ENCODE results near the gene COX6A1. TPM values are rescaled to one million over a fixed set of nuclear protein-coding genes. Genes with fewer than 3 reads are reported as not detected.
"Not testable (repeated sequence)": the region's sequence is repeated elsewhere in the genome, so short reads cannot be mapped to it uniquely, and the experiment has no call there.

The COX6A1 gene
- total and polyA plus RNA-seq, 7 donors, result 34.4 to 211 (median 52.6) TPM

- Histone ChIP-seq H3K4me3 (peak within 1 kb of the TSS; percentile 95), H3K9me3 (no peaks in the 10 kb centered on the region), H3K36me3 (ENCODE audit: insufficient read depth in 1 of 2, low read depth in 1 of 2) (peaks cover 2 to 67% of the 10 kb centered on the region in 2 donors), H3K27me3 (ENCODE audit: insufficient read depth in 3 of 3, low read length in 2 of 3) (no peaks in the 10 kb centered on the region), H3K4me1 (peaks cover 21% of the 10 kb centered on the region), H3K27ac (peak within 1 kb of the TSS; percentile 89)
- ATAC-seq (peak; percentile 97 to 99 (median 99)), DNase-seq (peak; percentile 83 to 93)
- intact Hi-C loops (cut with DNase I), result loop anchor here in 1 of 2 donors (10.0 kb wide), 1 partner anchor 239 kb away; the partner anchor contains the start of gene MLEC
- WGBS, 3 donors, result 0 to 1% (median 0%) methylated on average over 73 of the region's 73 CpGs
- TF ChIP-seq, protein P1, sequence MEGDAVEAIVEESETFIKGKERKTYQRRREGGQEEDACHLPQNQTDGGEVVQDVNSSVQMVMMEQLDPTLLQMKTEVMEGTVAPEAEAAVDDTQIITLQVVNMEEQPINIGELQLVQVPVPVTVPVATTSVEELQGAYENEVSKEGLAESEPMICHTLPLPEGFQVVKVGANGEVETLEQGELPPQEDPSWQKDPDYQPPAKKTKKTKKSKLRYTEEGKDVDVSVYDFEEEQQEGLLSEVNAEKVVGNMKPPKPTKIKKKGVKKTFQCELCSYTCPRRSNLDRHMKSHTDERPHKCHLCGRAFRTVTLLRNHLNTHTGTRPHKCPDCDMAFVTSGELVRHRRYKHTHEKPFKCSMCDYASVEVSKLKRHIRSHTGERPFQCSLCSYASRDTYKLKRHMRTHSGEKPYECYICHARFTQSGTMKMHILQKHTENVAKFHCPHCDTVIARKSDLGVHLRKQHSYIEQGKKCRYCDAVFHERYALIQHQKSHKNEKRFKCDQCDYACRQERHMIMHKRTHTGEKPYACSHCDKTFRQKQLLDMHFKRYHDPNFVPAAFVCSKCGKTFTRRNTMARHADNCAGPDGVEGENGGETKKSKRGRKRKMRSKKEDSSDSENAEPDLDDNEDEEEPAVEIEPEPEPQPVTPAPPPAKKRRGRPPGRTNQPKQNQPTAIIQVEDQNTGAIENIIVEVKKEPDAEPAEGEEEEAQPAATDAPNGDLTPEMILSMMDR (IDR thresholded peaks at IDR 0.05), result no peak
Measured at GRCh38 chr12:120445911-120446843, 8.3 kb downstream of the COX6A1 start, which contains the start of the genes GATC and TRIAP1. Gene GATC (plus strand): TSS chr12:120446444. CDS start chr12:120446481, 37 bp downstream. Gene TRIAP1 (minus strand): TSS chr12:120446384. CDS start chr12:120446372, 12 bp downstream.

DNA sequence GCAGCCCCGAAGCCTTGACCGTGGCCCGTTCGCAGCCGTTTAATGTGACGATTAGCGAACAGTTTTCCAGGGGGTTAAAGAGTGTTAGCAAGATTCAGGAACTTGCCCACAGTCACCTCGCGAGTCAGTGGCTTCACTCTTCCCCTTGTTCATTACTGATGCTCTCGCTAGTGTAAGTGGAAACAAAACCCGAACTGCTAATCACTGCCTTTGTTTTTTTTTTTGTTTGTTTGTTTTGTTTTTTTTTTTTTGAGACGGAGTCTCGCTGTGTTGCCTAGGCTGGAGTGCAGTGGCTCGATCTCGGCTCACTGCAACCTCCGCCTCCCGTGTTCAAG lies 8.9 kb downstream of the COX6A1 start:
- intact Hi-C loops (cut with DNase I), result loop anchor here in 1 of 2 donors (10.0 kb wide), 1 partner anchor 238 kb away; the partner anchor contains the start of gene MLEC
- H3K27me3 ChIP-seq (ENCODE audit: insufficient read depth in 3 of 3, low read length in 2 of 3); H3K9me3 ChIP-seq; ATAC-seq; DNase-seq: not testable (repeated sequence)
- 6 to 8% (median 7%) methylated on average over 17 of the region's 17 CpGs for WGBS, 3 donors
- peaks cover 2 to 62% of the 10 kb centered on the region in 2 donors for H3K36me3 ChIP-seq (ENCODE audit: insufficient read depth in 1 of 2, low read depth in 1 of 2)
- peaks cover 21% of the 10 kb centered on the region for H3K4me1 ChIP-seq
- H3K27ac ChIP-seq, result peak overlapping the region; percentile 89
- peak overlapping the region; percentile 95 for H3K4me3 ChIP-seq

DNA sequence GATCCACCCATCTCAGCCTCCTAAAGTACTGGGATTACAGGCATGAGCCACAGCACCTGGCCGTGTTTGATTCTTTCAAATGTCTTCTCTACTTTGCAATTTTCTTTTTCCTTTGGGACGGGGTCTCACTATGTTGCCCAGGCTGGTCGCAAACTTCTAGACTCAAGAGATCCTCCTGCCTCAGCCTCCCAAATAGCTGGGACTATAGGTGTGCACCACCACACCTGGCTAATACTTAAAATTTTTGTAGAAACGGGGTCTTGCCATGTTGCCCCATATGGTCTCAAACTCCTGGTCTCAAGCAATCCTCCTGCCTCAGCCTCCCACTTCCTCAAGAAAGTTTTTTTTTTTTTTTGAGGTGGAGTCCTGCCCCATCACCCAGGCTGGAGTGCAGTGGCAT lies 10.1 kb downstream of the COX6A1 start:
- H3K27me3 ChIP-seq (ENCODE audit: insufficient read depth in 3 of 3, low read length in 2 of 3), result no peaks in the 10 kb centered on the region
- peaks cover 21% of the 10 kb centered on the region for H3K4me1 ChIP-seq
- H3K4me3 ChIP-seq, result peak overlapping the region; percentile 95
- no peak overlapping the region for H3K27ac ChIP-seq
- DNase-seq (no peak), ATAC-seq (no peak)
- intact Hi-C loops (cut with DNase I), result loop anchor here in 1 of 2 donors (10.0 kb wide), 1 partner anchor 237 kb away; the partner anchor contains the start of gene MLEC
- H3K9me3 ChIP-seq, result no peaks in the 10 kb centered on the region
- peaks cover 2 to 64% of the 10 kb centered on the region in 2 donors for H3K36me3 ChIP-seq (ENCODE audit: insufficient read depth in 1 of 2, low read depth in 1 of 2)
- 93 to 95% (median 95%) methylated on average over 4 of the region's 4 CpGs for WGBS, 3 donors
- TF ChIP-seq, protein P1 (IDR thresholded peaks at IDR 0.05), result no peak

- intact Hi-C loops (cut with DNase I); H3K27me3 ChIP-seq (ENCODE audit: insufficient read depth in 3 of 3, low read length in 2 of 3); DNase-seq; H3K27ac ChIP-seq; ATAC-seq; H3K4me1 ChIP-seq; H3K4me3 ChIP-seq; H3K9me3 ChIP-seq: not testable (repeated sequence)
- WGBS, 3 donors, result 81 to 90% (median 87%) methylated on average over 5 of the region's 5 CpGs
- peaks cover 4 to 85% of the 10 kb centered on the region in 2 donors for H3K36me3 ChIP-seq (ENCODE audit: insufficient read depth in 1 of 2, low read depth in 1 of 2)
Measured at GRCh38 chr12:120452524-120452923, 14.6 kb downstream of the COX6A1 start.

DNA sequence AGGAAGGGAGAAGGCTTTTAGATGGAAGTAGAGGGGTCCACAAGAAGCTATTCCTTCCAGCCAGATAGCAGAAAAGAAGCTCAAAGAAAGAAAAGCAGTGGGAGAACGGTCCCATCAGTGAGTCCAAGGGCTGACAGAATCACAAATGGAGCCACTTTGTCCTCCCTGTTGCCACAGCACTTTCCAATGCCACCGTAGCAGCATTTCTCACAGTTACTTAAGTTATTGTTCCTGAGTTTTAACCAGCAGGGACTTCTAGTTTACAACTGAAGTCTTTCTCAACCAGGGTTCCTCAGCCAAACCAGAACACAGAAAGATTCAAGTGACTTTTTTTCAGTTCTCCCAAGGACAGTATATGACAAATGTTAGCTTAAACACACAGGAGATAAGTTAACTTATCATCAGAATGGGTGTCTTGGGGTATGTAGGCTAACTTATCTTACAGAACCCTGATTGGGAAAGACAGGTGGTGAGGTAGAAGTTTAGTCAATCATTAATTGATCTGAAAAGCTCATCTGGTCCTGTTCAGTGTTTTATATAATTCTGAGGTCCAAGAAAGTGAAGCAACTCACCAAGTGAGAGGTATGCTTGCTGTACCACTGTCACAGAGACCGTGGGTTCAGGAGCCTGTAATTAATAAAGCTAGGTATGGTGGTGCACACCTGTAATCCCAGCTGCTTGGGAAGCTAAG lies 15.3 kb downstream of the COX6A1 start:
- ATAC-seq (no peak), DNase-seq (no peak)
- intact Hi-C loops (cut with DNase I), result no loop called here
- Histone ChIP-seq H3K36me3 (ENCODE audit: insufficient read depth in 1 of 2, low read depth in 1 of 2) (peaks cover 4 to 87% of the 10 kb centered on the region in 2 donors), H3K4me1 (no peaks in the 10 kb centered on the region), H3K27ac (no peak overlapping the region), H3K27me3 (ENCODE audit: insufficient read depth in 3 of 3, low read length in 2 of 3) (no peaks in the 10 kb centered on the region), H3K4me3 (no peak overlapping the region), H3K9me3 (no peaks in the 10 kb centered on the region)
- WGBS, 3 donors, result 90 to 93% (median 93%) methylated on average over 3 of the region's 3 CpGs
- TF ChIP-seq, protein P1 (IDR thresholded peaks at IDR 0.05), result no peak
